ENCODE measurements around the gene SPATS2L. TPM values are rescaled to one million over a fixed set of nuclear protein-coding genes. Genes with fewer than 3 reads are reported as not detected.
A peak's percentile ranks its signal among the peaks of the same experiment; 100 is the strongest.

SPATS2L gene
- total RNA-seq, 4 donors from 2014 or later = 99.0 to 142 (median 124) TPM

GRCh38 chr2:200502196-200502595 lies 195.7 kb downstream of the SPATS2L start:
- Histone ChIP-seq H3K27ac (no peak overlapping the region), H3K9me3 (no peaks in the 10 kb centered on the region), H3K4me1 (no peaks in the 10 kb centered on the region), H3K4me3 (no peak overlapping the region), H3K36me3 (peaks cover 0 to 18% (median 0%) of the 10 kb centered on the region in 3 donors), H3K27me3 (no peaks in the 10 kb centered on the region)
- TF ChIP-seq CTCF (IDR thresholded peaks at IDR 0.05) (no peak), POLR2A (IDR thresholded peaks at IDR 0.05) (no peak)
- no peak for DNase-seq

- Histone ChIP-seq H3K27ac (no peak overlapping the region), H3K4me1 (peaks cover 0 to 10% (median 0%) of the 10 kb centered on the region in 4 donors), H3K4me3 (no peak overlapping the region), H3K27me3 (no peaks in the 10 kb centered on the region), H3K36me3 (peaks cover 0 to 4% (median 0%) of the 10 kb centered on the region in 3 donors), H3K9me3 (no peaks in the 10 kb centered on the region)
- no peak for DNase-seq
- TF ChIP-seq CTCF (IDR thresholded peaks at IDR 0.05) (no peak), POLR2A (IDR thresholded peaks at IDR 0.05) (no peak)
Measured at GRCh38 chr2:200506679-200507078, 200.2 kb downstream of the SPATS2L start.

- H3K27ac ChIP-seq = no peak overlapping the region
- H3K9me3 ChIP-seq = no peaks in the 10 kb centered on the region
- TF ChIP-seq CTCF (IDR thresholded peaks at IDR 0.05) = no peak
- no peak for TF ChIP-seq POLR2A (IDR thresholded peaks at IDR 0.05)
- no peak overlapping the region for H3K4me3 ChIP-seq
- H3K36me3 ChIP-seq = peaks cover 0 to 4% (median 0%) of the 10 kb centered on the region in 3 donors
- DNase-seq = no peak
- no peaks in the 10 kb centered on the region for H3K27me3 ChIP-seq
- peaks cover 0 to 10% (median 0%) of the 10 kb centered on the region in 4 donors for H3K4me1 ChIP-seq
Measured at GRCh38 chr2:200507179-200507578, 200.7 kb downstream of the SPATS2L start.

- Histone ChIP-seq H3K27ac (peak overlapping the region; percentile 83 to 89 (median 85)), H3K36me3 (peaks cover 0 to 4% (median 0%) of the 10 kb centered on the region in 3 donors), H3K4me3 (peak overlapping the region; percentile 87 to 96 (median 92)), H3K27me3 (no peaks in the 10 kb centered on the region), H3K9me3 (no peaks in the 10 kb centered on the region), H3K4me1 (peaks cover 0 to 10% (median 0%) of the 10 kb centered on the region in 4 donors)
- no peak for DNase-seq
- TF ChIP-seq POLR2A (IDR thresholded peaks at IDR 0.05) (no peak), CTCF (IDR thresholded peaks at IDR 0.05) (no peak)
Measured at GRCh38 chr2:200509235-200509611, 202.7 kb downstream of the SPATS2L start.

GRCh38 chr2:200509612-200510433 lies 203.3 kb downstream of the SPATS2L start, which contains the start of gene KCTD18:
TSS of gene KCTD18 (minus strand) at chr2:200510068. CDS start at chr2:200507016, 3,052 bp downstream.
- Histone ChIP-seq H3K27ac (peak within 1 kb of the TSS; percentile 83 to 89 (median 85)), H3K36me3 (no peaks in the 10 kb centered on the region), H3K4me1 (peaks cover 0 to 10% (median 0%) of the 10 kb centered on the region in 4 donors), H3K9me3 (no peaks in the 10 kb centered on the region), H3K4me3 (peak within 1 kb of the TSS; percentile 87 to 96 (median 92)), H3K27me3 (no peaks in the 10 kb centered on the region)
- peak; percentile 89 to 97 (median 95) for DNase-seq
- TF ChIP-seq POLR2A (IDR thresholded peaks at IDR 0.05) (peak; percentile 62 to 87), CTCF (IDR thresholded peaks at IDR 0.05) (peak; percentile 66 to 92 (median 84))
